ENCODE results near the gene ARHGEF25. TPM values are rescaled to one million over a fixed set of nuclear protein-coding genes. Genes with fewer than 3 reads are reported as not detected.
"Not testable (repeated sequence)": the region's sequence is repeated elsewhere in the genome, so short reads cannot be mapped to it uniquely, and the experiment has no call there.

ARHGEF25 gene
- total RNA-seq, 1 donor from 2014 or later: 61.3 TPM

GRCh38 chr12:57583008-57583831, 28.0 kb upstream of the ARHGEF25 start:
- ATAC-seq: peak; percentile 95
- intact Hi-C loops (cut with DNase I): loop anchor here (5.0 kb wide), 1 partner anchor 39 kb away; no protein-coding TSS in a partner anchor
- DNase-seq (ENCODE audit: low spot score): peak; percentile 75

- ATAC-seq (no peak), DNase-seq (ENCODE audit: low spot score) (no peak)
- intact Hi-C loops (cut with DNase I): loop anchor here (5.0 kb wide), 1 partner anchor 38 kb away; no protein-coding TSS in a partner anchor
These were observed 27.2 kb upstream of the ARHGEF25 start for GRCh38 chr12:57584050-57584449.

GRCh38 chr12:57584690-57585089, 26.5 kb upstream of the ARHGEF25 start:
- no peak for DNase-seq (ENCODE audit: low spot score)
- intact Hi-C loops (cut with DNase I): loop anchor here (5.0 kb wide), 1 partner anchor 38 kb away; no protein-coding TSS in a partner anchor
- ATAC-seq: no peak

- intact Hi-C loops (cut with DNase I): no loop called here
- DNase-seq (ENCODE audit: low spot score) (no peak), ATAC-seq (no peak)
These were observed 26.1 kb upstream of the ARHGEF25 start for GRCh38 chr12:57585156-57585555.

GRCh38 chr12:57586128-57586527, 25.1 kb upstream of the ARHGEF25 start:
- intact Hi-C loops (cut with DNase I): loop anchor here (1.0 kb wide), 1 partner anchor 46 kb away; no protein-coding TSS in a partner anchor
- DNase-seq (ENCODE audit: low spot score): no peak
- no peak for ATAC-seq

- intact Hi-C loops (cut with DNase I): loop anchor here (1.0 kb wide), 1 partner anchor 45 kb away; no protein-coding TSS in a partner anchor
- ATAC-seq (no peak), DNase-seq (ENCODE audit: low spot score) (no peak)
These were observed 24.3 kb upstream of the ARHGEF25 start for GRCh38 chr12:57586832-57587429.

GRCh38 chr12:57588951-57589610, 22.2 kb upstream of the ARHGEF25 start:
- intact Hi-C loops (cut with DNase I); ATAC-seq; DNase-seq (ENCODE audit: low spot score): not testable (repeated sequence)

GRCh38 chr12:57590479-57590863, 20.8 kb upstream of the ARHGEF25 start:
- intact Hi-C loops (cut with DNase I): no loop called here
- ATAC-seq: no peak
- DNase-seq (ENCODE audit: low spot score): no peak

GRCh38 chr12:57590864-57591781, 20.1 kb upstream of the ARHGEF25 start, which contains the start of gene PIP4K2C:
TSS of gene PIP4K2C (plus strand) at chr12:57591192. CDS start at chr12:57591290, 98 bp downstream.
- intact Hi-C loops (cut with DNase I): no loop called here
- ATAC-seq (peak; percentile 98), DNase-seq (ENCODE audit: low spot score) (peak; percentile 84)

GRCh38 chr12:57591782-57592325, 19.4 kb upstream of the ARHGEF25 start:
- intact Hi-C loops (cut with DNase I): no loop called here
- ATAC-seq: no peak
- DNase-seq (ENCODE audit: low spot score): no peak

GRCh38 chr12:57592551-57593165, 18.6 kb upstream of the ARHGEF25 start:
- intact Hi-C loops (cut with DNase I): no loop called here
- no peak for ATAC-seq
- no peak for DNase-seq (ENCODE audit: low spot score)

- intact Hi-C loops (cut with DNase I): no loop called here
These were observed 18.0 kb upstream of the ARHGEF25 start for GRCh38 chr12:57593187-57593586.

GRCh38 chr12:57600395-57600794, 10.8 kb upstream of the ARHGEF25 start:
- no peak for DNase-seq (ENCODE audit: low spot score)
- ATAC-seq: no peak
- intact Hi-C loops (cut with DNase I): no loop called here

More at GRCh38 chr12:57593187-57593586, 18.0 kb upstream of the ARHGEF25 start:
- DNase-seq (ENCODE audit: low spot score) (no peak), ATAC-seq (no peak)

GRCh38 chr12:57602544-57602943, 8.7 kb upstream of the ARHGEF25 start:
- DNase-seq (ENCODE audit: low spot score) (no peak), ATAC-seq (no peak)
- intact Hi-C loops (cut with DNase I): no loop called here

- intact Hi-C loops (cut with DNase I): no loop called here
These were observed 7.9 kb upstream of the ARHGEF25 start for GRCh38 chr12:57603324-57603723.

GRCh38 chr12:57603815-57604453, 7.3 kb upstream of the ARHGEF25 start:
- intact Hi-C loops (cut with DNase I): no loop called here
- ATAC-seq (peak; percentile 79), DNase-seq (ENCODE audit: low spot score) (no peak)

More at GRCh38 chr12:57603324-57603723, 7.9 kb upstream of the ARHGEF25 start:
- DNase-seq (ENCODE audit: low spot score) (no peak), ATAC-seq (peak; percentile 6)

GRCh38 chr12:57604454-57604991, 6.7 kb upstream of the ARHGEF25 start, which contains the start of gene DTX3:
TSS of gene DTX3 (plus strand) at chr12:57604824. CDS start at chr12:57606518, 1,694 bp downstream.
- intact Hi-C loops (cut with DNase I): no loop called here
- ATAC-seq (peak; percentile 71), DNase-seq (ENCODE audit: low spot score) (no peak)
